Activated CD8-positive, alpha-beta memory T cell treated with anti-CD3 and anti-CD28 coated beads for 4 hours (primary cell): ENCODE measurements around the gene BRD4.

ENCODE experiments used
- DNase-seq, 2 donors: peaks; one replicate each; pipeline ENCODE4 v3.0.0-alpha.2; 2020; ENCODE audit warnings: low read depth in 2 of 2

Gene BRD4

GRCh38 chr19:15289673-15290072 is 42.7 kb downstream of the BRD4 start:
- no peak for DNase-seq

GRCh38 chr19:15288146-15288963 is 44.0 kb downstream of the BRD4 start:
- no peak for DNase-seq

- DNase-seq: no peak
Measured at GRCh38 chr19:15287496-15287895, 44.8 kb downstream of the BRD4 start.

- DNase-seq: no peak
Measured at GRCh38 chr19:15286688-15287365, 45.5 kb downstream of the BRD4 start.

GRCh38 chr19:15285896-15286591 is 46.3 kb downstream of the BRD4 start:
- no peak for DNase-seq

GRCh38 chr19:15284896-15285295 is 47.4 kb downstream of the BRD4 start:
- no peak for DNase-seq

- DNase-seq: no peak
Measured at GRCh38 chr19:15284091-15284490, 48.2 kb downstream of the BRD4 start.

- no peak for DNase-seq
Measured at GRCh38 chr19:15283141-15283883, 49.0 kb downstream of the BRD4 start.

- DNase-seq: no peak
Measured at GRCh38 chr19:15282311-15282705, 50.0 kb downstream of the BRD4 start.

- no peak for DNase-seq
Measured at GRCh38 chr19:15280915-15281683, 51.2 kb downstream of the BRD4 start.

GRCh38 chr19:15280048-15280725 is 52.2 kb downstream of the BRD4 start:
- no peak for DNase-seq

- DNase-seq: no peak
Measured at GRCh38 chr19:15279326-15279904, 52.9 kb downstream of the BRD4 start.

GRCh38 chr19:15276620-15277215 is 55.6 kb downstream of the BRD4 start:
- no peak for DNase-seq

GRCh38 chr19:15274477-15274876 is 57.9 kb downstream of the BRD4 start:
- DNase-seq: no peak

GRCh38 chr19:15269806-15270205 is 62.5 kb downstream of the BRD4 start:
- no peak for DNase-seq

GRCh38 chr19:15268928-15269253 is 63.4 kb downstream of the BRD4 start:
- no peak for DNase-seq

GRCh38 chr19:15268192-15268927 is 64.0 kb downstream of the BRD4 start:
- no peak for DNase-seq

- no peak for DNase-seq
Measured at GRCh38 chr19:15266683-15267082, 65.7 kb downstream of the BRD4 start.

GRCh38 chr19:15265850-15266248 is 66.5 kb downstream of the BRD4 start:
- DNase-seq: no peak
